IMR-90 (cell line): Measurements from ENCODE around the gene LDHA. TPM values are rescaled to one million over a fixed set of nuclear protein-coding genes. Genes with fewer than 3 reads are reported as not detected.

Source experiments
- ATAC-seq: fragments of 200-7000 bp; cut with Tn5 transposase; 2 replicates; pipeline ENCODE4 v1.9.1; 2020; ENCODE audit warnings: low read depth, mild to moderate bottlenecking, moderate library complexity
- BruUV-seq: library from RNA; stranded (reverse); fragments of 400-500 nt; replicated peaks from 2 replicates; lab custom pipeline; 2021; lab: Mats Ljungman, UMichigan
- CTCF ChIA-PET: fragments of 300-600 bp; formaldehyde crosslinking; extraction: SDS; loops from one replicate; lab custom pipeline; 2021; ENCODE audit warnings: antibody characterized with exemption; lab: Yijun Ruan, JAX
- POLR2A ChIA-PET: fragments of 300-600 bp; sonication (Branson Sonifier 250); formaldehyde crosslinking; loops from one replicate; lab custom pipeline; 2022; ENCODE audit warnings: antibody characterized with exemption; ENCODE audit not compliant: unreplicated experiment; lab: Charles Lee
- DNase-seq: peaks from one replicate; pipeline ENCODE4 v3.0.0; 2013
- H2AFZ ChIP-seq: replicated peaks from 2 replicates; pipeline ENCODE3; 2013; ENCODE audit warnings: low read length, mild to moderate bottlenecking; ENCODE audit not compliant: poor library complexity
- H2AK5ac ChIP-seq: 2 replicates; pipeline ENCODE4 v1.6.1; 2013; ENCODE audit warnings: low read depth, low read length, inconsistent platforms
- H2AK9ac ChIP-seq: replicated peaks from 2 replicates; pipeline ENCODE3; 2013; ENCODE audit warnings: mild to moderate bottlenecking, low read depth, low read length, moderate library complexity; ENCODE audit not compliant: poor library complexity
- H2BK120ac ChIP-seq: 2 replicates; pipeline ENCODE4 v1.6.1; 2013; ENCODE audit warnings: low read depth, low read length, inconsistent platforms
- H2BK15ac ChIP-seq: 3 replicates; pipeline ENCODE4 v1.6.1; 2013; ENCODE audit warnings: low read depth, low read length, inconsistent platforms
- H2BK20ac ChIP-seq: 2 replicates; pipeline ENCODE4 v1.6.1; 2013; ENCODE audit warnings: low read depth, mild to moderate bottlenecking, inconsistent platforms, low read length, moderate library complexity
- H2BK5ac ChIP-seq: 2 replicates; pipeline ENCODE4 v1.6.1; 2013; ENCODE audit warnings: mild to moderate bottlenecking, low read depth, low read length, inconsistent platforms; ENCODE audit not compliant: poor library complexity, severe bottlenecking
- H3K14ac ChIP-seq: replicated peaks from 2 replicates; pipeline ENCODE4 v1.6.1; 2013; ENCODE audit warnings: low read depth, low read length, inconsistent platforms
- H3K18ac ChIP-seq: 2 replicates; pipeline ENCODE4 v1.6.1; 2013; ENCODE audit warnings: low read depth, low read length, control low read depth
- H3K23ac ChIP-seq: 2 replicates; pipeline ENCODE4 v1.6.1; 2013; ENCODE audit warnings: low read depth, low read length, inconsistent platforms
- H3K27ac ChIP-seq: 2 replicates; pipeline ENCODE4 v1.5.1; 2013; ENCODE audit warnings: mild to moderate bottlenecking, control low read depth, low read length; ENCODE audit not compliant: insufficient read depth
- H3K27me3 ChIP-seq: 2 replicates; pipeline ENCODE4 v1.6.1; 2013; ENCODE audit warnings: low read length; ENCODE audit not compliant: control insufficient read depth, insufficient read depth
- H3K36me3 ChIP-seq: 2 replicates; pipeline ENCODE4 v1.6.1; 2013; ENCODE audit warnings: low read length, mixed read lengths; ENCODE audit not compliant: control insufficient read depth, insufficient read depth
- H3K4ac ChIP-seq: 2 replicates; pipeline ENCODE4 v1.6.1; 2013; ENCODE audit warnings: low read depth, low read length, inconsistent platforms
- H3K4me1 ChIP-seq: 2 replicates; pipeline ENCODE4 v1.6.1; 2013; ENCODE audit warnings: low read length, mixed read lengths; ENCODE audit not compliant: control insufficient read depth, insufficient read depth
- H3K4me2 ChIP-seq: 2 replicates; pipeline ENCODE4 v1.6.1; 2013; ENCODE audit warnings: low read depth, mild to moderate bottlenecking, control low read depth, low read length, moderate library complexity
- H3K4me3 ChIP-seq: 2 replicates; pipeline ENCODE4 v1.5.1; 2013; ENCODE audit warnings: low read depth, mild to moderate bottlenecking, control low read depth, low read length, moderate library complexity; ENCODE audit not compliant: insufficient read depth
- H3K56ac ChIP-seq: 2 replicates; pipeline ENCODE4 v1.6.1; 2013; ENCODE audit warnings: low read length, inconsistent platforms; ENCODE audit not compliant: insufficient read depth; ENCODE audit errors: extremely low read depth
- H3K79me1 ChIP-seq, 2 experiments: 2 replicates each; pipeline ENCODE4 v1.6.1; 2013; ENCODE audit warnings: low read length in 2 of 2, inconsistent platforms in 1 of 2, low read depth in 1 of 2
- H3K9ac ChIP-seq: 2 replicates; pipeline ENCODE4 v1.6.1; 2013; ENCODE audit warnings: low read depth, low read length, control low read depth
- H3K9me1 ChIP-seq: 2 replicates; pipeline ENCODE4 v1.6.1; 2013; ENCODE audit warnings: low read length, inconsistent platforms; ENCODE audit not compliant: insufficient read depth
- H3K9me3 ChIP-seq: 2 replicates; pipeline ENCODE4 v1.6.1; 2013; ENCODE audit warnings: low read length; ENCODE audit not compliant: control insufficient read depth, insufficient read depth
- H4K20me1 ChIP-seq: 2 replicates; pipeline ENCODE4 v1.6.1; 2013; ENCODE audit warnings: low read length, inconsistent platforms; ENCODE audit not compliant: insufficient read depth
- H4K5ac ChIP-seq: 2 replicates; pipeline ENCODE4 v1.6.1; 2013; ENCODE audit warnings: mild to moderate bottlenecking, low read depth, low read length, control low read depth
- H4K8ac ChIP-seq, 2 experiments: 2 replicates each; pipeline ENCODE4 v1.6.1; 2013; ENCODE audit warnings: low read depth in 2 of 2, low read length in 2 of 2, control low read depth in 1 of 2, inconsistent platforms in 1 of 2
- H4K91ac ChIP-seq: 2 replicates; pipeline ENCODE4 v1.6.1; 2013; ENCODE audit warnings: low read depth, low read length, inconsistent platforms; ENCODE audit not compliant: insufficient read depth
- NFE2L2 ChIP-seq: fragments of 150-350 bp; IDR thresholded peaks from 2 replicates; pipeline ENCODE4 v1.6.1; 2016; ENCODE audit warnings: low read depth, mild to moderate bottlenecking, low read length
- RCOR1 ChIP-seq: IDR thresholded peaks from 2 replicates; pipeline ENCODE4 v1.6.1; 2012; ENCODE audit warnings: mild to moderate bottlenecking, low read length, improper control_type of control experiment; ENCODE audit not compliant: insufficient replicate concordance
- WGBS, 2 experiments: methylation state at CpG; one replicate each; pipeline versions ENCODE4 v1.1.5 to v1.1.7; 2013; ENCODE audit warnings: missing lambda C conversion rate in 2 of 2; ENCODE audit not compliant: insufficient read length in 1 of 2; ENCODE audit errors: extremely low coverage in 2 of 2; 5-methylcytosine and 5-hydroxymethylcytosine counted together
- dilution Hi-C: fragments of 300-500 bp; cut with HindIII; formaldehyde crosslinking; loops from one replicate; pipeline ENCODE4 v1.14.3; 2018; ENCODE audit warnings: low sequenced_read_pairs; ENCODE audit not compliant: unreplicated experiment
- in situ Hi-C: fragments of 300-500 bp; cut with MboI; formaldehyde crosslinking; loops from 3 replicates; pipeline ENCODE4 v1.14.3; 2019; ENCODE audit warnings: low sequenced_read_pairs, inconsistent platforms, mixed read lengths
- intact Hi-C: fragments of 100-400 bp; cut with micrococcal nuclease; formaldehyde crosslinking; loops from 2 replicates; pipeline ENCODE4 v1.10.0; 2022
- polyA plus RNA-seq, 3 experiments: library from polyadenylated mRNA; depleted of rRNA; stranded (reverse); fragments of >200 nt; gene quantifications; 2 replicates each; pipeline ENCODE4 v1.2.3, GENCODE V29; 2012; ENCODE audit warnings: low replicate concordance in 1 of 3
- total RNA-seq: library from RNA; depleted of rRNA; stranded (reverse); fragments of >200 nt; gene quantifications from 2 replicates; pipeline ENCODE4 v1.2.3, GENCODE V29; 2012

The LDHA gene
- total and polyA plus RNA-seq, 2 of the 4 experiments (the other 2 are of a cell fraction): 1,735 to 1,813 TPM

- Histone ChIP-seq H3K4me1 (peaks cover 6% of the 10 kb centered on the region), H2BK15ac (no peak overlapping the region)
Measured at GRCh38 chr11:18390088-18390487, 4.3 kb upstream of the LDHA start.

More at GRCh38 chr11:18390088-18390487, 4.3 kb upstream of the LDHA start:
- no peak for DNase-seq
- Histone ChIP-seq H3K36me3 (no peaks in the 10 kb centered on the region), H3K4me2 (no peak overlapping the region), H4K8ac (no peak overlapping the region), H3K56ac (no peak overlapping the region), H3K18ac (no peak overlapping the region), H3K27ac (no peak overlapping the region), H2BK20ac (no peak overlapping the region), H3K9ac (no peak overlapping the region), H3K9me3 (no peaks in the 10 kb centered on the region), H3K27me3 (no peaks in the 10 kb centered on the region), H3K4me3 (no peak overlapping the region), H3K14ac (no peak overlapping the region), H2BK120ac (no peak overlapping the region), H3K4ac (no peak overlapping the region), H2AK5ac (peak overlapping the region; percentile 58; the same call in 1 of the 2 replicates), H4K91ac (no peak overlapping the region), H3K23ac (no peak overlapping the region), H2AK9ac (no peak overlapping the region), H3K79me1 (peaks cover 0 to 6% of the 10 kb centered on the region in 2 experiments; a peak in 1 of 4 replicates), H4K5ac (no peak overlapping the region), H2BK5ac (no peak overlapping the region), H2AFZ (no peak overlapping the region), H3K9me1 (no peaks in the 10 kb centered on the region), H4K20me1 (peaks cover 4% of the 10 kb centered on the region)
- CTCF ChIA-PET: no interaction called here
- intact Hi-C loops: loop anchor here (10.0 kb wide), 1 partner anchor 245 kb away; the partner anchor contains the start of gene SPTY2D1
- BruUV-seq: no TSS peak
- 100% methylated on average over 1 of the region's 3 CpGs; no CpG with 5 or more reads in 1 of the 2 experiments for WGBS, 2 experiments
- dilution Hi-C loops: no loop called here
- POLR2A ChIA-PET: no interaction called here
- TF ChIP-seq NFE2L2: peak; percentile 87
- no peak for TF ChIP-seq RCOR1
- ATAC-seq: no peak
- in situ Hi-C loops: no loop called here
